Measurements from ENCODE around the gene XCL2.
"Not testable (repeated sequence)": the region's sequence is repeated elsewhere in the genome, so short reads cannot be mapped to it uniquely, and the experiment has no call there.

Gene XCL2

GRCh38 chr1:168543840-168544498 lies at the start of gene XCL2:
Gene XCL2, minus strand, starts transcription at chr1:168543997. Its CDS starts 33 bp downstream, at chr1:168543964.
- not testable (repeated sequence) for DNase-seq

- DNase-seq, result no peak
Observed at GRCh38 chr1:168591641-168592250, 47.9 kb upstream of the XCL2 start.

- DNase-seq, result no peak
Observed at GRCh38 chr1:168591066-168591465, 47.3 kb upstream of the XCL2 start.

- no peak for DNase-seq
Observed at GRCh38 chr1:168589167-168589566, 45.4 kb upstream of the XCL2 start.

GRCh38 chr1:168585937-168586336 lies 42.1 kb upstream of the XCL2 start:
- no peak for DNase-seq

- DNase-seq, result no peak
Observed at GRCh38 chr1:168585191-168585590, 41.4 kb upstream of the XCL2 start.

GRCh38 chr1:168583571-168583970 lies 39.8 kb upstream of the XCL2 start:
- no peak for DNase-seq

- DNase-seq, result no peak
Observed at GRCh38 chr1:168582688-168583336, 39.0 kb upstream of the XCL2 start.

GRCh38 chr1:168581817-168582572 lies 38.2 kb upstream of the XCL2 start:
- no peak for DNase-seq

GRCh38 chr1:168580991-168581390 lies 37.2 kb upstream of the XCL2 start:
- DNase-seq, result not testable (repeated sequence)

GRCh38 chr1:168580290-168580689 lies 36.5 kb upstream of the XCL2 start:
- not testable (repeated sequence) for DNase-seq

GRCh38 chr1:168578531-168579185 lies 34.9 kb upstream of the XCL2 start:
- not testable (repeated sequence) for DNase-seq

- DNase-seq, result not testable (repeated sequence)
Observed at GRCh38 chr1:168576245-168576688, 32.5 kb upstream of the XCL2 start, which contains the start of gene XCL1. Gene XCL1, plus strand, starts transcription at chr1:168576605. Its CDS starts 33 bp downstream, at chr1:168576638.

GRCh38 chr1:168574234-168574633 lies 30.4 kb upstream of the XCL2 start:
- not testable (repeated sequence) for DNase-seq

- DNase-seq, result no peak
Observed at GRCh38 chr1:168572633-168573032, 28.8 kb upstream of the XCL2 start.

- no peak for DNase-seq
Observed at GRCh38 chr1:168570652-168571051, 26.9 kb upstream of the XCL2 start.

GRCh38 chr1:168568346-168568745 lies 24.5 kb upstream of the XCL2 start:
- no peak for DNase-seq

GRCh38 chr1:168567568-168567967 lies 23.8 kb upstream of the XCL2 start:
- no peak for DNase-seq

- no peak for DNase-seq
Observed at GRCh38 chr1:168567007-168567406, 23.2 kb upstream of the XCL2 start.

GRCh38 chr1:168565825-168566224 lies 22.0 kb upstream of the XCL2 start:
- no peak for DNase-seq

GRCh38 chr1:168561989-168562388 lies 18.2 kb upstream of the XCL2 start:
- no peak for DNase-seq

- no peak for DNase-seq
Observed at GRCh38 chr1:168560370-168560769, 16.6 kb upstream of the XCL2 start.

- DNase-seq, result no peak
Observed at GRCh38 chr1:168556647-168557046, 12.8 kb upstream of the XCL2 start.
